Neuron (in vitro differentiated cells): ENCODE measurements around the gene COLQ.
"Not testable (repeated sequence)": the region's sequence is repeated elsewhere in the genome, so short reads cannot be mapped to it uniquely, and the experiment has no call there.

ENCODE experiments used
- H2AFZ ChIP-seq: one replicate; pipeline ENCODE4 v1.6.1; 2013; ENCODE audit warnings: low read depth, mild to moderate bottlenecking, inconsistent platforms, low read length, moderate library complexity
- H3K27me3 ChIP-seq: one replicate; pipeline ENCODE4 v1.6.1; 2013; ENCODE audit warnings: low read length; ENCODE audit not compliant: insufficient read depth
- H3K36me3 ChIP-seq: one replicate; pipeline ENCODE4 v1.6.1; 2013; ENCODE audit warnings: low read length; ENCODE audit not compliant: insufficient read depth
- H3K4me1 ChIP-seq: one replicate; pipeline ENCODE4 v1.6.1; 2013; ENCODE audit warnings: low read length; ENCODE audit not compliant: insufficient read depth
- H3K4me3 ChIP-seq: 2 replicates; pipeline ENCODE4 v1.5.1; 2013; ENCODE audit warnings: mild to moderate bottlenecking, low read length, moderate library complexity
- H3K9me3 ChIP-seq: one replicate; pipeline ENCODE4 v1.6.1; 2013; ENCODE audit warnings: low read length

The COLQ gene

GRCh38 chr3:15535732-15536131 lies 14.2 kb upstream of the COLQ start:
- H3K4me3 ChIP-seq: no peak overlapping the region
- no peaks in the 10 kb centered on the region for H3K27me3 ChIP-seq
- no peaks in the 10 kb centered on the region for H3K36me3 ChIP-seq
- H3K9me3 ChIP-seq: no peaks in the 10 kb centered on the region
- no peaks in the 10 kb centered on the region for H3K4me1 ChIP-seq
- no peak overlapping the region for H2AFZ ChIP-seq

- H3K9me3 ChIP-seq, H3K4me3 ChIP-seq, H3K27me3 ChIP-seq, H2AFZ ChIP-seq, H3K36me3 ChIP-seq, H3K4me1 ChIP-seq: not testable (repeated sequence)
Observed at GRCh38 chr3:15532614-15533013, 11.1 kb upstream of the COLQ start.

- Histone ChIP-seq H3K36me3 (no peaks in the 10 kb centered on the region), H2AFZ (no peak overlapping the region), H3K9me3 (no peaks in the 10 kb centered on the region), H3K4me1 (peaks cover 3% of the 10 kb centered on the region), H3K4me3 (no peak overlapping the region), H3K27me3 (no peaks in the 10 kb centered on the region)
Observed at GRCh38 chr3:15531346-15531745, 9.8 kb upstream of the COLQ start.

- H3K9me3 ChIP-seq: no peaks in the 10 kb centered on the region
- no peak overlapping the region for H2AFZ ChIP-seq
- H3K27me3 ChIP-seq: no peaks in the 10 kb centered on the region
- peaks cover 3% of the 10 kb centered on the region for H3K4me1 ChIP-seq
- no peaks in the 10 kb centered on the region for H3K36me3 ChIP-seq
- no peak overlapping the region for H3K4me3 ChIP-seq
Observed at GRCh38 chr3:15528854-15529537, 7.5 kb upstream of the COLQ start.

- Histone ChIP-seq H3K9me3 (no peaks in the 10 kb centered on the region), H3K27me3 (no peaks in the 10 kb centered on the region), H3K4me3 (no peak overlapping the region), H2AFZ (no peak overlapping the region), H3K36me3 (no peaks in the 10 kb centered on the region), H3K4me1 (peaks cover 3% of the 10 kb centered on the region)
Observed at GRCh38 chr3:15527031-15527459, 5.5 kb upstream of the COLQ start.

GRCh38 chr3:15525790-15526189 lies 4.3 kb upstream of the COLQ start:
- H3K4me3 ChIP-seq: no peak overlapping the region
- H3K36me3 ChIP-seq: no peaks in the 10 kb centered on the region
- H3K9me3 ChIP-seq: no peaks in the 10 kb centered on the region
- no peak overlapping the region for H2AFZ ChIP-seq
- H3K4me1 ChIP-seq: peaks cover 3% of the 10 kb centered on the region
- no peaks in the 10 kb centered on the region for H3K27me3 ChIP-seq

- H2AFZ ChIP-seq: no peak overlapping the region
- no peaks in the 10 kb centered on the region for H3K27me3 ChIP-seq
- no peaks in the 10 kb centered on the region for H3K36me3 ChIP-seq
- no peak overlapping the region for H3K4me3 ChIP-seq
- no peaks in the 10 kb centered on the region for H3K9me3 ChIP-seq
- H3K4me1 ChIP-seq: peaks cover 7% of the 10 kb centered on the region
Observed at GRCh38 chr3:15523660-15524417, 2.3 kb upstream of the COLQ start.

- H3K36me3 ChIP-seq: no peaks in the 10 kb centered on the region
- H3K4me3 ChIP-seq: no peak overlapping the region
- no peaks in the 10 kb centered on the region for H3K27me3 ChIP-seq
- H3K9me3 ChIP-seq: no peaks in the 10 kb centered on the region
- H2AFZ ChIP-seq: no peak overlapping the region
- peaks cover 4% of the 10 kb centered on the region for H3K4me1 ChIP-seq
Observed at GRCh38 chr3:15522016-15522415, 510 bp upstream of the COLQ start.

- H3K9me3 ChIP-seq: no peaks in the 10 kb centered on the region
- H2AFZ ChIP-seq: no peak overlapping the region
- H3K4me1 ChIP-seq: peaks cover 4% of the 10 kb centered on the region
- no peak overlapping the region for H3K4me3 ChIP-seq
- no peaks in the 10 kb centered on the region for H3K27me3 ChIP-seq
- no peaks in the 10 kb centered on the region for H3K36me3 ChIP-seq
Observed at GRCh38 chr3:15520804-15521572, 518 bp downstream of the COLQ start.

GRCh38 chr3:15520185-15520584 lies 1.3 kb downstream of the COLQ start:
- Histone ChIP-seq H3K4me1 (peaks cover 4% of the 10 kb centered on the region), H3K27me3 (no peaks in the 10 kb centered on the region), H3K9me3 (no peaks in the 10 kb centered on the region), H3K36me3 (no peaks in the 10 kb centered on the region), H2AFZ (no peak overlapping the region), H3K4me3 (no peak overlapping the region)

GRCh38 chr3:15519096-15519495 lies 2.4 kb downstream of the COLQ start:
- Histone ChIP-seq H3K27me3 (no peaks in the 10 kb centered on the region), H3K4me1 (peaks cover 4% of the 10 kb centered on the region), H3K36me3 (no peaks in the 10 kb centered on the region), H2AFZ (no peak overlapping the region), H3K4me3 (no peak overlapping the region), H3K9me3 (no peaks in the 10 kb centered on the region)

GRCh38 chr3:15514663-15515340 lies 6.7 kb downstream of the COLQ start:
- Histone ChIP-seq H3K4me1 (no peaks in the 10 kb centered on the region), H3K36me3 (no peaks in the 10 kb centered on the region), H3K27me3 (no peaks in the 10 kb centered on the region), H3K4me3 (no peak overlapping the region), H2AFZ (no peak overlapping the region), H3K9me3 (no peaks in the 10 kb centered on the region)
